Measurements from ENCODE around the gene FAM78B.

Gene FAM78B

DNA sequence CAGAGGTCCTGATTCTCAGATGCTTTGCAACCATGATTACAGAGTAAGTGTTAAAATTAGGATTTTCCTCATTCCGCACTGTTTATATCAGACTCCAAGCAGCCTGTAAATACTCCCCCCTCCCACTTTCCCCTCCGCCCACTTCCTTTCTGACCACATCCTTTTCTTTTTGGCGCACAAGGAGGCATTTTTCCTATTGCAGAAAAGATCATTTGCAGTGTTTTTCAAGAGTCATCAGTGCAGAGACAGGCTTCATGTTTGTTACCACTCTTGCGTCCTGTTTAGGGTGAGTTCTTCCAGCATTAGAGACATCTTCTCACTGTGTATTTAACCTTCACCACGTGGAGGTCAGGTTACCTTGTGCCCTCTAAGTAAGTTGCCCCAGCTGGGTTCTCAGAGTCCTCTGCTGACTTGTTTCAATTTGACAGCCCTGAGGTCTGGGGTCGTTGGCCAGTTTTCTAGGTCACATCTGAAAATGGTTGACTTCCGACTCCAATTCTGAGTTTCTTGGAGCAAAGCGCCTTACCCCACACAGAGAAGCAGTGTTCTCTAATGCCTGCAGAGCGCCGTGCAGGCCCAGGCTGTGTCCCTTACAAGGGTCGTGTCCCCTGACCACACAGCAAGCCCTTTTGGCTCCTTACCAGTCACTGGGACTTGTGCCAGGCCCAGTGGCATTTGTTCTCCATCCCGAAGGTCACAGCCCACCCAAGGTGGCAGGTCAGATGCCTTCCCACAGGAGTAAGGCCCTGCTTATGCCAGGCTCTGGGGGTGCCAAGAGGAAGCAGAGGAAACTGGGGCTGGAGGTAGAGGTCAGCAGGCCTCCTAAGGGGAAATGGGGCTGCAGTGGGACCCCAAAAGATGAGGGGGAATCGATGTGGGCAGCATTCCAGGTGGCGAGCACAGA is 85.6 kb downstream of the FAM78B start:
- DNase-seq (ENCODE audit: low read depth) = no peak
- H3K4me3 ChIP-seq (ENCODE audit: low read depth, low read length) = no peak overlapping the region
- TF ChIP-seq, protein P1, sequence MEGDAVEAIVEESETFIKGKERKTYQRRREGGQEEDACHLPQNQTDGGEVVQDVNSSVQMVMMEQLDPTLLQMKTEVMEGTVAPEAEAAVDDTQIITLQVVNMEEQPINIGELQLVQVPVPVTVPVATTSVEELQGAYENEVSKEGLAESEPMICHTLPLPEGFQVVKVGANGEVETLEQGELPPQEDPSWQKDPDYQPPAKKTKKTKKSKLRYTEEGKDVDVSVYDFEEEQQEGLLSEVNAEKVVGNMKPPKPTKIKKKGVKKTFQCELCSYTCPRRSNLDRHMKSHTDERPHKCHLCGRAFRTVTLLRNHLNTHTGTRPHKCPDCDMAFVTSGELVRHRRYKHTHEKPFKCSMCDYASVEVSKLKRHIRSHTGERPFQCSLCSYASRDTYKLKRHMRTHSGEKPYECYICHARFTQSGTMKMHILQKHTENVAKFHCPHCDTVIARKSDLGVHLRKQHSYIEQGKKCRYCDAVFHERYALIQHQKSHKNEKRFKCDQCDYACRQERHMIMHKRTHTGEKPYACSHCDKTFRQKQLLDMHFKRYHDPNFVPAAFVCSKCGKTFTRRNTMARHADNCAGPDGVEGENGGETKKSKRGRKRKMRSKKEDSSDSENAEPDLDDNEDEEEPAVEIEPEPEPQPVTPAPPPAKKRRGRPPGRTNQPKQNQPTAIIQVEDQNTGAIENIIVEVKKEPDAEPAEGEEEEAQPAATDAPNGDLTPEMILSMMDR (IDR thresholded peaks at IDR 0.05; ENCODE audit: low read depth, low read length, missing control alignments) = no peak

DNA sequence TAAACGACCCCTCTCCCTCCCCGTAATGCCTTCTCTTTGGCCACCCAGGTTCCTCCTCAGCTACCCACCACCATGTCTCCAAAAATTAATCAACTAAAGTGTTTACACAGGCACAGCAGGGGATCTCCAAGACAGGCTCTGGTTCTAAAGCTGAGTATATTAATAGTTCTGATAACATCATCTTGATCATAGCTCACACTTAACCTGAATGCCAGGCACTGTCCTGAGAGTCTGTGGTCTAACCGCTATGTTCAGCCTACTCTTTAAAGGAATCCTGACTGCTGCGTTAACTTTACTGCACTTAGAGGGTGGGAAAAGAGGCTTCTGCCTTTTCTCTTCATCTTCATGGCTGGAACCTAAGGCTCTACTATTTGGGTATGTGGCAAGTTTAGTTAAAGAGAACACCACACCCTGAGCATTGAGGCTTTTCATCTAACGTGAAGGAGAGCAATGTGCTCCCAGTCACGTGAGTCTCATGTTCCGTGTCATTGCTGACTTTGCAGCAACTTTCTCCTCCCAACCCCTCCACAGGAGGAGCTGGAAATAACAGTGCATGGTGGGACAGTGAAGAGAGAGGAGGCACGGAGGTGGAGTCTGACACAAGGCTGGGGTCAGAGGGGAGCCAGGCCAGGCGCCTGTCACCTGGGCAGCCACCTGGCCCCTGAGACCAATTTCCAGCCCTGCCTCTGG is 86.4 kb downstream of the FAM78B start:
- TF ChIP-seq, protein P1 (IDR thresholded peaks at IDR 0.05; ENCODE audit: low read depth, low read length, missing control alignments) = no peak
- no peak overlapping the region for H3K4me3 ChIP-seq (ENCODE audit: low read depth, low read length)
- DNase-seq (ENCODE audit: low read depth) = no peak

DNA sequence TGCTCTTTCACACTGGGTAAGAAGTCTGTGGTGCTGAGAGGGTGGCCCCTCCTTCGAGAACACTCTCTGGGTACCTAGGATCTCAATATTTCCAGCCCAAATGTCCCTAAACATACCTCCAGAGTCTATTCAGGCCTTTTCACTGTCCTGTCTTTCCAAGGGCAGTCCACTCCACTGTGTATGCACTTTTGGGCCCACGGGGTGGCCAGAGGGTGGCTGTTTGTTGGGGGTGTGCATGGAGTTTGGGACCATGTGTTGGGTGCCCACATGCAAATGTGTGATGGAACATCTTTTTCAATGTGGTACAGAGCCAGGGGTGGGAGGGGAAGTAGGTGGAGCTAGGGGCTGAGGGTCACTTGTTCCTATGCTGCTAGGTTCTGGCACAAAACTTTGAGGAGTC is 87.5 kb downstream of the FAM78B start:
- no peak for DNase-seq (ENCODE audit: low read depth)
- TF ChIP-seq, protein P1 (IDR thresholded peaks at IDR 0.05; ENCODE audit: low read depth, low read length, missing control alignments) = no peak
- H3K4me3 ChIP-seq (ENCODE audit: low read depth, low read length) = no peak overlapping the region

DNA sequence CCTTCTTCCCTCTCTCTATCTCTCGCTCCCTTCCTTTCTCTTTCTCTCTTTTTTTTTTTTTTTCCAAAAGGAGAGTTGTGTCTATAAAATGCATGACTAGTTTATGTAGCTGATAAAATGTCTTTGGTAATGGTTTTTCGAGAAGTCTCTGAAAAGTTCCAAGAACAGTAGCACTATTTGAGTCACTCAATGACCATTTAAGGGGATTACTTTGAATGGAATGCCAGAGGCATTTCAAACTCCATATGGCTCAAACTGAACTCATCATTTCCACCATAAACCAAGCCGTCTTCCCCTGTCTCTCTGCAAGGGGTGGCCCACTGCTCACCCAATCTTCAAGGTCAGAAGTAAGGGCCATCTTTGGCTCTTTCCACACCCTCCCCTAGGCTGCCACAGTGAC is 93.3 kb downstream of the FAM78B start:
- TF ChIP-seq, protein P1 (IDR thresholded peaks at IDR 0.05; ENCODE audit: low read depth, low read length, missing control alignments) = no peak
- H3K4me3 ChIP-seq (ENCODE audit: low read depth, low read length) = no peak overlapping the region
- no peak for DNase-seq (ENCODE audit: low read depth)

DNA sequence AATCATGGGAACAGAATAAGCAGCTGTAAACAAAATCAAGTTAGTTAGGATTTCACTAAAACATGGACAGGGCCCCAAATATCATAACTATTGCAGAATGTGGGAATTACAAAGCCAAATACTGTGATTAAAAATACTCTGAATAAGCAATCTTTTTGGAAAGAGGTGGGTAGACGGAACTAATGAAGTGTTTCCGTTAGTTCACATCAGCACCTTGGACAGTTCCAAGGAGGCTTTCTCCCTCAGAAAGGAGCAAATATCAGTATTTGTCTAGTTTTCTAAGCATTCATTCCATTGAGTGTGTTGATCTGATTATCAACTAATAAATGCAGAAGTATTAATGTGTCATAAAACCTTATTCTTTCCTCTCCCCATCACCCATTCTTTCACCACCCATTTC is 97.4 kb downstream of the FAM78B start:
- H3K4me3 ChIP-seq (ENCODE audit: low read depth, low read length) = no peak overlapping the region
- DNase-seq (ENCODE audit: low read depth) = no peak
- TF ChIP-seq, protein P1 (IDR thresholded peaks at IDR 0.05; ENCODE audit: low read depth, low read length, missing control alignments) = no peak

DNA sequence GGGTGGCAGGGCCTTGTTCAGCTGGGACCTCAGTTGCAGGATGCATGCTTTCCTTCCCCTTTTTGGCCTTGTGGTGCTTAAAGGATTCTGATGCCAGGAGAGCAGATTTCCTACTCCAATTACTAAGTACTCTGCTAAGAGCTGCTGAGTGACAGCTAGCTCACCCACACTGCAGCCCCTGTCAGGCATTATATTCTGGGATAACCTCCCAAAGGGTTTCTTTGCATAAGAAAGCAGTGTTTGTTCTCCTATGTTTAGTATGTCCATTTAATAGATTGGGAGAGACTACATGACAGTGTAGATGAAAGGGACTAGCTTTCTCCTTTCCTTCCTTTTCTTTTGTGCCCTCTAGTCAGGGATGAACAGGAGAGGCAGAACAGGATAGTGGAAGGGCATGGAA is 100.7 kb downstream of the FAM78B start:
- no peak for DNase-seq (ENCODE audit: low read depth)
- no peak overlapping the region for H3K4me3 ChIP-seq (ENCODE audit: low read depth, low read length)
- TF ChIP-seq, protein P1 (IDR thresholded peaks at IDR 0.05; ENCODE audit: low read depth, low read length, missing control alignments) = no peak

All from GM12864 (cell line).